ENCODE data around the gene RNF212.
"Not testable (repeated sequence)": the region's sequence is repeated elsewhere in the genome, so short reads cannot be mapped to it uniquely, and the experiment has no call there.

The RNF212 gene

DNA sequence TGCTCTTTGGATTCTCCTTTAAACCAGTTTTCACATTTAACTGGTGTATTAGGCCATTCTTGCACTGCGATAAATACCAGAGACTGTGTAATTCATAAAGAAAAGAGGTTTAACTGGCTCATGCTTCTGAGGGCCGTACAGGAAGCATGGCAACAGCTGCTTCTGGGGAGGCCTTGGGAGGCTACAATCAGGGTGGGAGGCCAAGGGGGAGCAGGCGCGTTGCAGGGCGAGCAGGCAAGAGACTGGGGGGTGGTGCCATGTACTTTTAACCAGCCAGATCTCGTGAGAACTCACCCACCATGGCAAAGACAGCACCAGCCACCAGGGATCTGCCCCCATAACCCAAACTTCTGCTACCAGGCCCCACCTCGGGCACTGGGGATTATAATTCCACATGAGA lies 38.1 kb downstream of the RNF212 start:
- in situ Hi-C loops (cut with MboI; ENCODE audit: low sequenced_read_pairs) = no loop called here

GRCh38 chr4:1074077-1074476 lies 39.3 kb downstream of the RNF212 start:
- in situ Hi-C loops (cut with MboI; ENCODE audit: low sequenced_read_pairs) = no loop called here

GRCh38 chr4:1072830-1073446 lies 40.4 kb downstream of the RNF212 start:
- in situ Hi-C loops (cut with MboI; ENCODE audit: low sequenced_read_pairs) = no loop called here

GRCh38 chr4:1069394-1069793 lies 44.0 kb downstream of the RNF212 start:
- in situ Hi-C loops (cut with MboI; ENCODE audit: low sequenced_read_pairs) = no loop called here

DNA sequence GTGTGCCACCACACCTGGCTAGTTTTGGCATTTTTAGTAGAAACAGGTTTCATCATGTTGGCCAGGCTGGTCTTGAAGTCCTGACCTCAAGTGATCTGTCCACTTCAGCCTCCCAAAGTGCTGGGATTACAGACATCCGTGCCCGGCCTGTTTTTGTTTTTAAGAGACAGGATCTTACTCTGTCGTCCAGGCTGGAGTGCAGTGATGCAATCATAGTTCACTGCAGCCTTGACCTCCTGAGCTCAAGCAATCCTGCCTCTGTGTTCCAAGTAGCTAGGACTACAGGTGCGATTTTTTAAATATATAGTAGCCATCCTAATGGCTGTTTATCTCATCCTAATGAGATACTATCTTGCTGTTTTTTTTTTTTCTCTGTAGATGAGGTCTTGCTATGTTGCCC lies 47.6 kb downstream of the RNF212 start:
- in situ Hi-C loops (cut with MboI; ENCODE audit: low sequenced_read_pairs) = no loop called here

- in situ Hi-C loops (cut with MboI; ENCODE audit: low sequenced_read_pairs) = no loop called here
Measured at GRCh38 chr4:1062419-1062818, 50.9 kb downstream of the RNF212 start.

DNA sequence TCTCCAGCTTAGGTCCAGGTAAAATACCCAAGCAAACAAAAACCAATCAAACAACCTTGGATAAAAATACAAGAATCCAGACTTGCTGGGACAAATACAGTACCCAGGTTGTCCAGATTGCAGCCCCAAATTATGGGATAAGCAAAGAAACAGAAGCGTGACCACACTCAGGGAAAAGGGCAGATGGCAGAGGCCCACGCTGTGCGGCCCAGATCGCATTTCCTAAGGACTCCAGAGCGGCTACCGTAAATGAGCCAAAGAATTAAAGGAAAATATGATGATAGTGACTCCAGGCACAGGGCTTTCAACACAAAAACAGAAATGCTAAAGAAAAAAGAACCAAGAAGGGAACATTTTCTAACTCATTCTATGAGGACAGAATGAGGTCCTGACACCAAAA lies 51.6 kb downstream of the RNF212 start:
- in situ Hi-C loops (cut with MboI; ENCODE audit: low sequenced_read_pairs) = no loop called here

GRCh38 chr4:1061056-1061700 lies 52.2 kb downstream of the RNF212 start:
- in situ Hi-C loops (cut with MboI; ENCODE audit: low sequenced_read_pairs) = no loop called here

- in situ Hi-C loops (cut with MboI; ENCODE audit: low sequenced_read_pairs) = no loop called here
Measured at GRCh38 chr4:1060621-1061020, 52.7 kb downstream of the RNF212 start.

- in situ Hi-C loops (cut with MboI; ENCODE audit: low sequenced_read_pairs) = no loop called here
Measured at GRCh38 chr4:1060121-1060520, 53.2 kb downstream of the RNF212 start.

GRCh38 chr4:1058997-1059665 lies 54.2 kb downstream of the RNF212 start:
- in situ Hi-C loops (cut with MboI; ENCODE audit: low sequenced_read_pairs) = no loop called here

GRCh38 chr4:1058198-1058996 lies 55.0 kb downstream of the RNF212 start:
- in situ Hi-C loops (cut with MboI; ENCODE audit: low sequenced_read_pairs) = no loop called here

GRCh38 chr4:1057403-1057745 lies 56.0 kb downstream of the RNF212 start:
- in situ Hi-C loops (cut with MboI; ENCODE audit: low sequenced_read_pairs) = no loop called here

DNA sequence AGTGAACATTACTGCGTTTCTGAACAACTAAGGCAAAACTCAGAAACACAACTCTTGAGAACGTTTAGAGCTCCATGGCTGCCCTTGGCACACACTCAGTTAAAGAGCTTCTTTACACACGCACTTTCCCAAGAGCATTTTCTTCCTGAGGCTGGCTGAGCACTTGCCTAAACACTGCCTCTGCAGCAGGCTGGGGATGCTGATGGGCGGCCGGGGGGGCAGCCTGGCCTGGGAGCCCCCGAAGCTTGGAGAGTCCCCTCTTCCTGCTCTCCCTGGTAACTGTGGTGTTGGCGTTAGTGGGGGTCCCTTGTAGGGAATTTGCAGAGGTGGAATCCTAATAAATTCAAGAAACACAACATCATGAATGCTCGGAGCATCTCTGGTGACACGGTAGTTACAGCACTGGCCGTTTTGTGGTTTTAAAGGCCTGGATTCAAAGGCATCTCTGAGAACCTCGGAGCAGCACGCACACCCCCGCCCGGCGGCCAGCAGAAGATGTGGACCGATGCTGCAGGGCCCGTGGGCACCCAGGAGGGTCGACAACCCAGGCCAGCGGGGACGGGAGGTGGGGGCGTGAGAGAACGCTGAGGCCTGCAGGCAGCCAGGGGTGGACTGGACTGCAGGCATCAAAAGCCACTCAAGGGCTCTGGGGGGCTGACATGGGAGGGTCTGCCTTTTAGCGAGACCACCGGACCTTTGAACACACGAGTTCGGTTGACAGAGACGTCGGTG lies 56.5 kb downstream of the RNF212 start:
- in situ Hi-C loops (cut with MboI; ENCODE audit: low sequenced_read_pairs) = no loop called here

- in situ Hi-C loops (cut with MboI; ENCODE audit: low sequenced_read_pairs) = no loop called here
Measured at GRCh38 chr4:1055721-1056590, 57.4 kb downstream of the RNF212 start.

GRCh38 chr4:1055243-1055701 lies 58.1 kb downstream of the RNF212 start:
- in situ Hi-C loops (cut with MboI; ENCODE audit: low sequenced_read_pairs) = not testable (repeated sequence)

- in situ Hi-C loops (cut with MboI; ENCODE audit: low sequenced_read_pairs) = not testable (repeated sequence)
Measured at GRCh38 chr4:1054696-1055242, 58.6 kb downstream of the RNF212 start.

DNA sequence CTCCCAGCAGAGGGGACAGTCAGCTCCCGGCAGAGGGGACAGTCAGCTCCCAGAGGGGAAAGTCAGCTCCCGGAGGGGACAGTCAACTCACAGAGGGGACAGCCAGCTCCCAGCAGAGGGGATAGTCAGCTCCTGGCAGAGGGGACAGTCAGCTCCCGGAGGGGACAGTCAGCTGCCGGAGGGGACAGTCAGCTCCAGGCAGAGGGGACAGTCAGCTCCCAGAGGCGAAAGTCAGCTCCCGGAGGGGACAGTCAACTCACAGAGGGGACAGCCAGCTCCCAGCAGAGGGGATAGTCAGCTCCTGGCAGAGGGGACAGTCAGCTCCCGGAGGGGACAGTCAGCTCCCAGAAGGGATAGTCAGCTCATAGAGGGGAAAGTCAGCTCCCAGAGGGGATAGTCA lies 59.5 kb downstream of the RNF212 start:
- in situ Hi-C loops (cut with MboI; ENCODE audit: low sequenced_read_pairs) = not testable (repeated sequence)

- in situ Hi-C loops (cut with MboI; ENCODE audit: low sequenced_read_pairs) = no loop called here
Measured at GRCh38 chr4:1053080-1053661, 60.2 kb downstream of the RNF212 start.
